ENCODE measurements around the gene SH2D3C. TPM values are rescaled to one million over a fixed set of nuclear protein-coding genes. Genes with fewer than 3 reads are reported as not detected.

SH2D3C gene
- polyA plus RNA-seq, 5 donors = 22.1 to 41.9 (median 27.5) TPM

DNA sequence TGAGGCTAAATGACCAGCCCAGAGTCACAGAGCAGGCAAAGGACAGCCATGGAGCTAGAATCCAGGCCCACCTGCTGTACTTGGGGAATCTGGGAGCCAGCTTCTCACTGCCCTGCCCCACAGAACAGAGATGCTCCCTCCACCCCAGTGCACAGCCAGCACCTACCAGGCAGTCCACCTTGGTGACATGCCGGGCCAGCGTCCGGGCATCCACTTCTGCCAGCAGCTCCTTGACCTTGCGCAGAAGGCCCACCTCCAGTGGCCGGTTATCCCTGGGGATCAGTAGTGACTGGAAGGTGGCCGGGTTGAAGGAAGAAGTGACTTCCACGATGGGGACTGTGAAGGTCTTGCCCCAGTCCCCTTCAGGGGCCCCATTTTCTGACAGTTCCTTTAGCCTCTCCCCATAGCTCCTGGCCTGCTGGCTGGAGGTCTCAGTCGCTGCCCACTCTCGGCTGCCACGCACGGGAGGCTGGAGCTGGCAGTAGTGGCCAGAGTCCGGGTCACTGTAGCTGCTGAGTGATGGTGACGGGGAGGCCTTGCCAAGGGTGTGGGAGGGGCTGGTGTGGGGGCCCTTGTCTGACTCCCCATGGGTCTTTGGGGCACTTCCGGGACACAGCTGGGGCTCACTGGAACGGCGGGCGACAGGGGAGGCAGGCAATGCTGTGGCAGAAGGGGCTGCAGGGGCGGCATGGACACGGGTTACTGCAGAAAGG is 33.9 kb downstream of the SH2D3C start:
- no peak for DNase-seq

DNA sequence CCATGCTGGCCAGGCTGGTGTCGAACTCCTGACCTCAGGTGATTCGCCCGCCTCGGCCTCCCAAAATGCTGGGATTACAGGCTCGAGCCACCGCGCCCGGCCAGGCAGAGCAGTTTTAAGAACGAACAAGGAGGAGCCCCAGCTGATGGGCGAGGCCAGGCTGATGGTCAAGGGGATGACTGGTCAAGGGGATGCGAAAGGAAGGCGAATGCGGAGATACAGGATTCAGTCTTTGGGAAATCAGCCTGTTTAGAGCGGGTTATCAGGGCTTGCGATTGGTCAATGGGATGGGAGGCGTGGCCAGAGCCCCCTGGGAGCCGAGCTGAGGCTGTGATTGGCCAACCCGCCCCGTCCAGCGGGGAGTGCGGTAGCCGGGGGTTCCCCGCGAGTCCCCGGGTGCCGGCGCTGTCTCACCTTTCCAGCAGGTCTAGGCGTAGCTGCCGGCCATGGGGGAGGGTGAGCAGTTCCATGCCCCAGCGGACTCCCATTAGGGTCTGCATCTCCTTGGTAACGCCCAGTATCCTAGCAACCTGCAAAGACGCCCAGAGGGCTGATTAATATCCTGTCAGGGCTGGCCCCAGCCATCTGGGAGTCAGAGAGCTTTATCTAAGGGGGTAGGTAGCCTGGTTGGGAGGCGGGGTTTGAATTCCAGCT is 35.9 kb downstream of the SH2D3C start:
- no peak for DNase-seq

DNA sequence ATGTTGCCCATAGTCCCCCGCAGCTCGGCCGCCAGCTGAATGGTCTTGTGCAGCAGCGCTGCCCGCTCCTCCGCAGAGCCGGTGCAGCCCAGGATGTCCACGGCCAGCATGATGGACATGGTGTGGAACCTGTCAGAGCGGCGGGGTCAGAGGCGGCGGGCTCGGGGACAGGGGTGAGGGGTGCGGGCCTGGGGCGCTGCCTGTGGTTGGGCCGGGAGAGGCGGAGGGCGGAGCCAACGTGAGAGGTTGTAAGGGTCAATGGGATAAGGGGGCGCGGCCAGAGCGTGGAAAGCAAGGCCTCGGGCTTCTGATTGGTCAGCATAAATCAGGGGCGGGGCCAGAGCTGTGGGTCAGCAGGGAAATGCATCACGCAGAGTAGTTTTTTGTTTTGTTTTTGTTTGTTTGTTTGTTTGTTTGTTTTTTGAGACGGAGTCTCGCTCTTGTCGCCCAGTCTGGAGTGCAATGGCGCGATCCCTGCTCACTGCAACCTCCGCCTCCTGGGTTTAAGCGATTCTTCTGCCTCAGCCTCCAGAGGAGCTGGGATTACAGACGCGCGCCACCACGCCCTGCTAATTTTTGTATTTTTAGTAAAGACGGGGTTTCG is 36.5 kb downstream of the SH2D3C start:
- no peak for DNase-seq

DNA sequence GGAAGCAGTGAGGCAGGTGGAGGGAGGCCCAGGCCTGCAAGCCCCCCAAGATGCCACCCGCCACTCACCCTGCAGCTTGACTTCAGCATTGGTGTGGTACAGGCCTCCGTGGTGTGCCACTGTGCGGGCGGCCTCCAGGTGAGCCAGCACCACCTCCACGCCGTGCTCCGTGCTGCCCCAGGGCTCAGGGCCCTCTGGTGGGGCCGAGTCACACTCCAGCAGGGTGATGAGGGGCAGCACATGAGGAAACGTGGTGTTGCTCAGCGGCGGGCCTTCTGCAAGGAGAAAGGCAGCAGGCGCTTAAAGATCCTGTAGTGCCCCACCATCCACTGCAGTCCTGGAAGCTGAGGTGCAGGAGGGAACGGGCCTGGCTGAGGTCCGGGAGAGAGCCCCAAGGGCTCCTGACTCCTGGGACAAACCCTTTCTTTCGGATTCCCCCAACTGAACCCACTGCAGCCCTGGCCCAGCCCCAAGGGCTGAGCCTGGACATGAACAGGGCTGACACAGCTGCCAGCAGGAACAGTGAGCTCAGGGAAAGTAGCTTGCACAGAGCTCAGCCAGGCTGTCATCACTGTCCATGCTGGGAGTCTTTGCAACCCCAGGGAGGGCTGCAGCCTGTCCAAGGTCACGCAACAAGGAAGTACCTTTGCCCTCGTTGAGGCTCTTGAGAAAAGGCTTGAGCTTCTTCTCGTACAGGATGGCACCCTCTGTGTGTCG is 38.7 kb downstream of the SH2D3C start:
- DNase-seq = no peak

DNA sequence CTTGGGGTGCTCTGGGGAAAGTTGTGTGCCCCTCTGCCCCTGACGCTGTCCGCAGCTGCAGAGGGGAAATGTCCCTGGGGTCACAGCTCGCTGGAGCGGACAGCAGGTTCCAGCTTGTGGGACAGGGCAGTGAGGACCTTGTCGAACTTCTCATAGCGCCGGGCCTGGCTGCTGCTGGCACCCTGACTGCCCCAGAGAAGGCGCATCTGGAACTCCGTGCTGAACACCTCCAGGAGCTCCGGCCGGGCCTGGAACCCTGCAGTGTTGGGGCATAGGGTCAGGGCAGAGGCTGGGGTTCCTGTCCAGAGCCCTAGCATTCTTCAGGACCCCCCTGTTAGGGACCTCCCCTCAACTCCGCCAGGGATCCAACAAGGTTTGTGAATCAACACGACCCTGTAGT is 39.8 kb downstream of the SH2D3C start:
- no peak for DNase-seq

DNA sequence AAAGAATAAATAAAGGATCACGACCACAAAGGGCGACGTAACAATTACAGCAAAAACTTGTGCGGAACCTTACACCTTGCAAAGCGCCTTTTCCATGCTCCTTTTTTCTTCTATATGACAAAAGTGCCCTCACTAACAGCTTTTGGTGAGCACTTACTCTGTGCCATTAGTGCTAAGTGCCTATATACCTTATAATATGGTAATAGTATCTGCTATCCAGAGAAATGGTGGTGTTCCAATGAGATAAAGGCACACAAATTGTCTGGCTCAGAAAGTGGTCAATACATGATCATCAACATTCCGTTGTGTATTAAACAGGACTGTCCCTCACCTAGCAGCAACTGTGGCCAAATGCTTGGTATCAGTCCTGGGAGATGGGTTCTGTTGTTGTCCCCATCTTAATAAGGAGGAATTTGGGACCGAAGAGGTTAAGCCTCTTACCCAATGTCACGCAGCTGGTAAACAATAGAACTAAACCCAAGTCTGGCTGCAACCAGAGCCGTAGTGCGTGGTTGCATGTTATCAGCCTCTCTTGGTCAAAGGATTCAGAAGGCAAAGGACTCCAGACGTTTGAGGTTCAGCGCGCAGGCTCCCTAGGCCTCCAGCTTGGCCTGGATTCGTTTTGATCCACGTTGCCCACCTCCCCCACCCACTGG is 42.8 kb downstream of the SH2D3C start:
- no peak for DNase-seq

DNA sequence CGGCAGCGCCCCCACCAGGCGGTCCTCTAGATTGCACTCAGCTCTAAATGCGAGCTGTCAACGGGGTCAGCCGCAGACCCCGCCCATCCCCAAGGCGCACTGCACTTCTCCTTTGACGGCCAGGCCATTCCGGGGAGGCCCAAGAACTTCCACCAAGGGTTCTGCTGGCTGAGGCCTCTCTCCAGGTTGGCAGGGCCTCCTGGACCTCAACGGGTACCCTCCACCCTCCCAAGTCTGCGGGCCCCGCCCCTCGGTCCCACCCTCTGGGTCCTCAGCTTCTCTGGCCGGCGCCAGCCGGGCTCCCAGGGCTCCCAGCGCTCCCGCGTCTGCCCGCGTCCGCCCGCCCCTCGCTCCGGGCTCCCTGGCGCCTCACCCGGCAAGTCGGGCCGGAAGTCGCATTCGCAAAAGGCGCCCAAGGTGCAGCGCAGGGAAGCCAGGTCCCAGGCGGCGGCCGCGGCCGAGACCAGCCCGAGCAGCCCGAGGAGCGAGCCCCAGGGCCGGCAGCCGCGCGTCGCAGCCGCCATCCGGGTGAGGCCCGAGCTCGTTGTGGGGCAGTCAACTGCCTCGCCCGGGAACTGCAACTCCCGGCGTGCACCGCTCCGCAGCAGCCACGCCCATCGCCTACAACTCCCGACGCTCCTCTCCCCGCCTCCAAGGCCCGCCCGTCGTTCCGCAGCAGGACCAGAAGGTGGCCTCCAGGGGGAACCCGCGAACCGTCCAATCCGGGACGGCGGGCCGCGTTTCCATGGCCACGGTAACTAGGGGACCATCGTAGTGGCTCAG is 43.5 kb downstream of the SH2D3C start, which contains the start of gene TOR2A:
Gene TOR2A, minus strand, starts transcription at position 548 of the 783 bp plus-strand sequence. Its CDS starts 24 bp downstream, at position 524.
- peak; percentile 98 to 99 for DNase-seq

DNA sequence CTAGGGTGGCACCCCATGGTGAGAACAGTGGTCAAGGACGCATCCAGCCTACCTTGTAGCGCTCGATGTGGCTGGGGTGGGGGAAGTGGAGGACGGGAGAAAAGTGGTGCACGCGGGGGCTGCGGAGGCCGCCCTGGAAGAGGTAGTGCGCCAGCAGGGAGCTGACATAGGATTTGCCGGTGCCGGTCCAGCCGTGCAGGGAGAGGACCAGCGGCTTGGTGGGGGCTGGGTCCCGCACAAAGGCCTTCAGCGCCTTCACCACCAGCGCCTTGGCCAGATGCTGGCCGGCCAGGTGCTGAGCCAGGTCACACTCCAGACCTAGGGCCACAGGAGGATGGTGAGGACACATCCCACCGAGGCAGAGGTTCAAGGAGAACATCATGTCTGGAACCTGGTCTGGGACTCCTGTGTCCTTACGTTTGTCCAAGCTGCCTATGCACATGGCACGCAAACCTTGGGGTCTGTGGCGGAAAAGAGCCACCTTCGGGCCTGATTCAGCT is 44.2 kb downstream of the SH2D3C start:
- no peak for DNase-seq

DNA sequence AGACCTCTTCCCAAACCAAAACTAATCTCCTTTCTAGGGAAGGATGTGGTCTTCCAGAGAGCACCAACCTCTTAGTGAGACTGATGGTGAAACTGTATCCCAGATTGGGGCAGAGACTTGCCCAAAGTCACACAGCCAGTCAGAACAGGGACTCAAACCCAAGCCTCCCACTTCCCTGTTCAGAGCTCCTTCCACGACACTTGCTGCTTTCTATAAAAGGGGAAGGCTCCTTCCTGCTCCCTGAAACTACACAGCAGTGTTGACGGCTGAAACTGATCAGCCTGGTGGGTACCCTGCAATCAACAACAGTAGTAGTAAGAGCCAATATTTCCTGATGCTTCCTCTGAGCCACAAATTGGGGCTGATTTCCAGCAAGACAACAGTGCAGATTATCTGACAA is 44.9 kb downstream of the SH2D3C start:
- DNase-seq = no peak

DNA sequence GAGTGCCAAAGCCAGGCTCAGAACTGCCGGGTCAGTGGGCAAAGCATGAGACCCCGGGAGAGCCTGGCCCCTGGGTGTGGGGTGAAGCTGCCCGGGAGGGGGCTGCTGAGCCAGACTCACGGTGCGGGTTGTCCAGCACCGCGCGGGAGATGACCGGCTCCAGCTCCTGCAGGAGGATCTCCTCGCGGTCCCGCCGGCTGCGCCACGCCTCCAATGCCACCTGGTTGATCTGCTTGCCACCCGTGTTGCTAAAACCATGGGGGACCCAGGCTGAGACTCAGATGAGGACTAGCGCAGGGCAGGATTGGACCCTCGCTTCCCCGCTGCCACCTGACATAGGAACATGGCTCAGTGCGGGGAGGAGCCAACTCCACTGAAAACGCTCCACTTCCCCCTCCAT is 46.0 kb downstream of the SH2D3C start:
- no peak for DNase-seq

DNA sequence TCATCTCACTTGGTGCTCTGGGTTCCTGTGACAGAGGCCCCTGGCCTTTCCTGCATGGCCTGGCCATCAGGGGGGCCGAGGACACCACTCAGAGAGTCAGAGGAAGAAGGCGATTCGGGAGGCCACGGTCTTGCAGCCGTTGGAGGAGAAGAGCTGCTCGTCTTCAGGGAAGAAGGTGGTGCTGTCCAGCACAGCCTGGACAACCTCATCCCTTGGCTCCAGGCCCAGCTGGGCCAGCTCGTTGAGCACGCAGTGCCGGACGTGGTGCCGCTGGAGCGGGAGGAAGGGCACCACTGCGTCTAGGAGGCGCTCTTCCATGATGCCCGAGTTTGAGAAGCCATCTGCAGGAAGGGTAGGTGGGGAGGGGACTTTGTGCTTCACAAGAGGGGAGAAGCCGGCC is 46.5 kb downstream of the SH2D3C start:
- DNase-seq = no peak

DNA sequence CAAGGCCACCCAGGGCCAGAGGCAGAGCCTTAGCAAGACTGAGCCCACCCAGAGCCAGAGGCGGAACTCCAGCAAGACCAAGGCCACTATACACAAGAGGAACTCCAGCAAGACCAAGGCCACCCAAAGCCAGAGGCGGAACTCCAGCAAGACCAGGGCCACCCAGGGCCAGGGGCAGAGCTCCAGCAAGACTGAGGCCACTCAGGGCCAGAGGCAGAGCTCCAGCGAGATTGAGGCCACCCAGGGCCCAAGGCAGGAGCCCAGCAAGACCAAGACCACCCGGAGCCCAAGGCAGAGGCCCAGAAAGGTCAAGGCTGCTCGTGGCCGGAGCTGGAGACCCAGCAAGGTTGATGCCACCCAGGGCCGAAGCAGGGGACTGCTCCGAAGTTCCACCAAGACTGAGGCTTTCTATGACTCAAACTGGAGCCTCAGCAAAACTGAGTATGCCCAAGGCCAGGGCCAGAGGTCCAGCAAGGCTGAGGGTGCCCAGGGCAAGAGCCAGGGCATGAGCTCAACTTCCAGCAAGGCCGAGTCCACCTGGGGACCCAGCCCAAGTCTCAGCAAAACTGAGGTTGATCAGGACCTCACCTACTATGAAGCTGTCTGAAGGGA is 47.6 kb downstream of the SH2D3C start:
- DNase-seq = no peak

DNA sequence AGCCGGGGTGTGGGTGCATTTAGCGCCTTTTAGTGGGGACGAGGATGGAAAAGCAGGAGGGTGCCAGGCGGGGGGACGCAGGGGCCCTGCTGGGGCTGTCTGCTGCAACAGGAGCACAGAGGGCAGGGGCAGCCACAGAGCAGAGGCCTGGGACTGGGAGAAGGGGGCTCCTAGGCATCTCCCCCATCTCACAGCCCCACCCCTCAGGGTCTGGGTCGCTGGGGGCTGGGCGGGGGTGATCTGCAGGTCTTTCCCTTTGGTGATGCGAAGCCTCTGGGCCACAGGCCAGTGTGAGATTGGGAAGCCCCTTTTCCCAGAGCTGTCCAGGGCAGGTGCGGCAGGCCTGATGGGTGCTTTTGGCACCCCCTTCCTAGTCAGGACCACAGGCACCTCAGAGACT is 48.2 kb downstream of the SH2D3C start:
- no peak for DNase-seq

DNA sequence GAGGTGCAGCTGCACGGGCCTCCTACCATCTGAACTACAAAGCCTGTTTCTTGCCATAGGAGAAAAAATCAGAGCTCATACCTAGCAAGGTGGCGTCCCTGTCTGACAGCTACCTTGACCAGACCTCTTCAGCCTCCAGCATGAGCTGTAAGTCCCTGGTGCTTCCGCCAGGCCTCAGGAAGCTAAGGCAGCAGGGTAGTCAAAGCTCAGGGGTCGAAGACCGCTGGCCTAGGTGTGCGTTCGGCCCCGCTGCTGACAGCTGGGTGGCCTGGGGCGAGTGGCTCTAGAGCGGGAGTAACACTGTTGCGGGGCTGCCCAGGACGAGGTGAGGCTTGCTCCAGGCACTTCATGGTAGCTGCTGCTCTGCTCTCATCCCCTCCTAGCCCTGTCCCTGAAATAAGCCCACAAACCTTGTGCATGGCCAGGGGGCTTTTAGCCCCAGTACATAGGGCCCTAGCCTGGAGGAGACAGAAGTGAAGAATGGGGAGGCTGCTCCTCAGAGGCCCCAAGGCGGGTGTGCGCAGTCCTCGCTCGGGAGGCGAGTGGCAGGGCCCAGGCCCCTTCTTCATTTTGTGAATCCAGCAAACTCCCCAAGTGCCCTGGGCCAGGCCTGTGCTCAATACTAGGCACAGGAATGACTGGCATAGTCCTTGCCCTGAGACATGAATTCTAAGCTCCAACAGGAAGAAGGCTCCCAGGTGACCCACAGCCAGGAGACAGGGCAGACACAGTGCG is 48.8 kb downstream of the SH2D3C start:
- no peak for DNase-seq

DNA sequence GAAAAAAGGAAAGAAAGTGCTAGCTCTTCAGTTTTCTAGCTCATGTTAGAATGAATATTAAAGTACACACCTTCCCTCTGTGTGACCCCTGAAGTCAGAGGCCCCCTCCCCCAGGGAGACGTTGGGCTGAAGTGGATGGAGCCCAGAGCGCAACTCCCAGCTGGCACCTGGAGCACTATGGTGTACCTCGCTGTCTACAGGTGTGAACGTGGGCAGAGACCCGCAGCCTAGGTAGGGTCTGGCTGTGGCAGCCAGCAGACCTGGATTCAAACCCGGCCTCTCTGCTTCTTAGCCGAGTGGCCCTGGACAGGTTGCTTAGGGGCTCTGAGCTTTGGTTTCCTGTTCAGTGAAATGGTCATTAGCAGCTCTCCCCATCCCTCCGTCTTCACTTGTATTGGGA is 49.7 kb downstream of the SH2D3C start:
- DNase-seq = no peak

DNA sequence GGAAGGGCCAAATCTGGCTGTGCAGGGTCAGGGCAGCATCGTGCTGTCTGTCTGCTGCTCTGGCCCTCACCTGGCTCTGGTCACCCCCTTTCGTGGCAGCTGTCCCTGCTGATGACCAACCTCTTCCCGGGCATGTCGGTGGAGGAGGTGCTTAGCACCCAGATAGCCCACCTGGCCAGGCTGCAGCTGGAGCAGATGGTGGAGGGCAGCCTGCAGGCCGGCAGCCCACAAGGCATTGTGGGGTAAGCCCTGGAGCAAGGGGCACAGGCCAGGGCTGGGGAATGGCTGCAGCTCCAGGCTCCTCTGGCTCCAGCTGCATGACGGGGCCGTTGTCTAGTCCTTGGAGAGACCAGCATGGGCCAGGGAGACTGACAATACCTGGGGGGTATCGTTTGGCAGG is 51.6 kb downstream of the SH2D3C start:
- no peak for DNase-seq

DNA sequence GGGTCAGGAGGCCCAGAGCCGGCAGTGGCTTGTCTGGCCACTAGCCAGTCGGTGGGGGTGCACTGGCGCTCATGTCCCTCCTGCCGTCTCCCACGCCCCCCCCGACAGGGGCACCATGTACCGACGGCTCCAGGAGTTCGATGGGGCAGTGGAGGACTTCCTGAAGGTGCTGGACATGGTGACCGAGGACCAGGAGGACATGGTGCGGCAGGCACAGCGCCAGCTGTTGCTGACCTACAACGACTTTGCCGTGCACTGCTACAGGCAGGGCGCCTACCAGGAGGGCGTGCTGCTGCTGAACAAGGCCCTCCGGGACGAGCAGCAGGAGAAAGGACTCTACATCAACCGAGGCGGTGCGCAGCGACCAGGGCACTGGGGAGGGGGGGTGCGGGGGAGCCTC is 54.5 kb downstream of the SH2D3C start:
- no peak for DNase-seq

DNA sequence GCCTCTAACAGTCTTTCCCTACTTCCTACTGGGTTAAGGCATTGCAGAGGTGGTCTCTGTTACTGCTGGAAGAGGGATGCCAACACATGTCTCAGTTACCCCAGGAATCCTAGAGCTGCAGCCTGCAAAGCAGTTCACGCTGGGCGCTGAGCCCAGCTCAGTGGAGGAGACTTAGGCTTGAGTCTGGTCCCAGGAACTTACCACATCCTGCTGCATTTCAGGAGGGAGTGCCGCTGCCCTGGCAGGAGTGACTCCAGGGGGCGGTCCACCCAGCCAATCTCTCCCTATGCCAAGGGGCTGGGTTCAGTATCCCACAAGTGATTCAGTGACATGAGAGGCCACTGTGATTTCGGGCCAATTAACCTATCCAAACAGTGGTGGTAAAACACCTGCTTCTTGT is 55.0 kb downstream of the SH2D3C start:
- DNase-seq = no peak

DNA sequence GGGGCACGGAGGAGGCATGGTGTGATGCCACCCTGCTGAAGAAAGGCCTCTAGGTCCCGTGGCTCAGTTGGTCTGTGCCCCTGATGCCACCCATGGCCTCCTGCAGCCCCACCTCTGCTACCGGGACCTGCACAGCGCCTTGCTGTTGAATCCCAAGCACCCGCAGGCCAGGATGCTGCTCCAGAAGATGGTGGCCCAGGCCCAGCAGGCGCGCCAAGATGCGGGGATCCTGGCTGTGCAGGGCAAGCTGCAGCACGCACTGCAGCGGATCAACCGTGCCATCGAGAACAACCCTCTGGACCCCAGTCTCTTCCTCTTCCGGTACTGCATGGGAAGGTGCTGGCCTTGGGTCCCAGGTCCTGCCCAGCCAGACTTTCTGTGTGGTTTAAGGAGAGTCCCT is 55.5 kb downstream of the SH2D3C start:
- no peak for DNase-seq

Data from right lung (tissue), 5 donors.